Testis (tissue), 3 donors: ENCODE measurements around the gene NXPH3. TPM values are rescaled to one million over a fixed set of nuclear protein-coding genes. Genes with fewer than 3 reads are reported as not detected.

Source experiments
- DNase-seq: peaks from one replicate; pipeline ENCODE4 v3.0.0-alpha.2; 2019
- H3K27ac ChIP-seq, 2 donors: fragments of 200-600 bp; sonication (generic); one replicate each; pipeline ENCODE4 v1.5.1; 2019
- H3K27me3 ChIP-seq: fragments of 200-600 bp; sonication (generic); one replicate; pipeline ENCODE4 v1.5.1; 2019
- H3K36me3 ChIP-seq: fragments of 200-600 bp; sonication (generic); one replicate; pipeline ENCODE4 v1.5.1; 2017; ENCODE audit warnings: low read depth; ENCODE audit errors: missing control alignments
- H3K4me1 ChIP-seq: fragments of 200-600 bp; sonication (generic); one replicate; pipeline ENCODE4 v1.5.1; 2019
- H3K4me3 ChIP-seq, 2 donors: fragments of 200-600 bp; sonication (generic); one replicate each; pipeline ENCODE4 v1.5.1; 2017 to 2019
- H3K9me3 ChIP-seq: fragments of 200-600 bp; sonication (generic); one replicate; pipeline ENCODE4 v1.5.1; 2017
- CTCF ChIP-seq, 3 experiments: fragments of 450-650 bp in 2 of 3; fragments of 200-600 bp in 1 of 3; sonication (generic) in 1 of 3; IDR thresholded peaks; one replicate each; pipeline ENCODE4 v1.5.1; 2016 to 2019; ENCODE audit warnings: antibody characterized with exemption in 3 of 3, mild to moderate bottlenecking in 2 of 3, moderate library complexity in 1 of 3
- POLR2A ChIP-seq: fragments of 450-650 bp; IDR thresholded peaks from one replicate; pipeline ENCODE4 v1.6.1; 2017; ENCODE audit warnings: antibody characterized with exemption, mild to moderate bottlenecking, moderate library complexity
- WGBS, 2 donors: methylation state at CpG; one replicate each; pipeline ENCODE4 v1.1.5; 2018; 5-methylcytosine and 5-hydroxymethylcytosine counted together
- intact Hi-C: fragments of 100-400 bp; cut with DNase I; formaldehyde crosslinking; loops from one replicate; pipeline ENCODE4 v1.15.1; 2023; ENCODE audit warnings: low total_unique reads
- polyA plus RNA-seq: library from polyadenylated mRNA; stranded (reverse); fragments of 350-450 nt; fragmentation: Illumina TruSeq; extraction: RNeasy Lipid Tissue Mini Kit (QIAGEN cat#74804); gene quantifications from one replicate; pipeline ENCODE4 v1.2.3, GENCODE V29; 2014; ENCODE audit warnings: low read depth, low replicate concordance; ENCODE audit not compliant: insufficient read depth
- total RNA-seq, 2 donors: library from RNA; depleted of rRNA; stranded (reverse); fragments of >200 nt; gene quantifications; one replicate each; pipeline ENCODE4 v1.2.3, GENCODE V29; 2016

The NXPH3 gene
- total and polyA plus RNA-seq, 3 donors from 2014 or later: 4.1 to 5.8 (median 5.6) TPM

- TF ChIP-seq POLR2A: no peak
- TF ChIP-seq CTCF (IDR thresholded peaks at IDR 0.05): no peak
- H3K4me3 ChIP-seq: no peak overlapping the region
- H3K27me3 ChIP-seq: no peaks in the 10 kb centered on the region
- H3K27ac ChIP-seq: no peak overlapping the region
- intact Hi-C loops: loop anchor here (5.0 to 10.0 kb wide), 2 partner anchors 58 to 120 kb away; partner anchors contain the start of gene NGFR
- no peaks in the 10 kb centered on the region for H3K36me3 ChIP-seq
- H3K4me1 ChIP-seq: peaks cover 17% of the 10 kb centered on the region
- H3K9me3 ChIP-seq: no peaks in the 10 kb centered on the region
- peak; percentile 48 for DNase-seq
- 74 to 80% methylated on average over 13 to 14 of the region's 14 CpGs for WGBS, 2 donors
These were observed 20.8 kb upstream of the NXPH3 start for GRCh38 chr17:49554694-49555494.

DNA sequence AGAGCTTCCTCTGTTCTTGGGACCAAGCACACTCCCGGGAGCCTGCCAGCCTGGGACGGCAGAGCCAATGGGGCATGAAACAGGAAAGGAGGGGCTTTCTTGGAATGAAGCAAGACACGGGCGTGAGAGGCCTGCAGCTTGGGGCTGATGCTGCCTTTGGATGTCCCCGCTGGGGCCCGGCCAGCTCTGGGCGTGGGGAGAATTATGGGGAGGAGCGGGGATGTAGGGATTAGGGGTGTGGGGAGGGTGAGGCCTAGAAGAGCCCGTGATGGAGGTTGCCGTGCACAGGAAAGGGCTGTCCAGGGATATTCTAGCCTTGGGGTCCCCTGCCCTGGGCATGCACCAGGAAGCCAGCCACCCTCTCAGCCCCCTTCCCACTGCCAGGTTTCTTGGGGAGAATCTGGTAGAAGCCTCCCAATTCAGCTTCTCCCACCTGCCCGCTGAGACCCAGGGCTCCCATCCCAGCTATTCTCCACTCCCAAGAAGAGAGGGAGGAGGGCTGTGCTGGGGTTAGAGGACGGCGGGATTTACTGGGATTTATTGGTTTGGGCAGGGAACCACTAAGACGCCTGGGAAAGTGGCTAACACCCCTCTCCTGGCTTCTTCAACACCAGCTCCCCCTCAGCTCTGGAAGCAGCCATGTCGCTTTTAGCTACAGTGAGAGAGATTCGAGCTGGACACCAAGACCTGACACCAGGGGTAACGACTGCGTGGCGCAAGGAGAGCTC is 20.0 kb upstream of the NXPH3 start:
- H3K9me3 ChIP-seq: no peaks in the 10 kb centered on the region
- TF ChIP-seq POLR2A (no peak), CTCF (IDR thresholded peaks at IDR 0.05) (no peak)
- no peak overlapping the region for H3K27ac ChIP-seq
- H3K4me1 ChIP-seq: peaks cover 17% of the 10 kb centered on the region
- no peak for DNase-seq
- H3K27me3 ChIP-seq: no peaks in the 10 kb centered on the region
- H3K4me3 ChIP-seq: no peak overlapping the region
- 69 to 70% methylated on average over 18 to 19 of the region's 19 CpGs for WGBS, 2 donors
- no peaks in the 10 kb centered on the region for H3K36me3 ChIP-seq
- intact Hi-C loops: loop anchor here (10.0 kb wide), 1 partner anchor 121 kb away; no protein-coding TSS in a partner anchor

DNA sequence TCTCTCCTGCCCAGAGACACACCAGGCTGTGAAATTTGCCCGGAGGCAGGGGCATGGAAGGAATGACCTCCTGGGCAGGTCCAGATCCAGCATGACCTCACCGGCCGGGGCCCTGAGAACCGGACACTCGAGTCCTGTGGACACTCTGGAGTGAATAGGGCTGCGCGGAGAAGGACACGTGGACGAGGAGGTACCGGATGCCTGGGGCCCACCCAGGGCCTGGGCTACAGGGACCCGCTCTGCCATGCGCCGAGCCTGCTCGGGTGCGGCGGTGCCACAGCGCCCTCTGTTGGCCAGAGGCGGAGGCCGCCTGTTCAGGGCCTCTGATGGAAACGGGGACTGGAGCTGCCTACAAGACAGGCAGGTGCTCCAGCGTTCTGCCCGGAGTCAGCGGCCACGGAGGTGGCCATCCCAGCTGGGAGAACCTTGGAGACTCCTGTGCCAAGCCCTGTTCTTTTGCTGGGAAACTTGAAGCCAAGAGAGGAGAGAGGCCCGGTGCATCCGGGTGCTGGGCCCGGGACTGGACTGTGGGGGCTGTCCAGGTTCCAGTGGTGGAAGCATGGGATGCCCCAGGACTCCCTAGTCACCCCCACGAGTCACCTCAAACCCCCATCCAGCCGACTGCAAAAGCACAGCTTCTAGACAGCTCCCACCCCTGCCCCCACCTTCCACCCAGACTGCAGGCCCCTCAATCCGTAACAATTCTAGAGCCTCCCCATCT is 19.3 kb upstream of the NXPH3 start:
- H3K36me3 ChIP-seq: no peaks in the 10 kb centered on the region
- H3K27ac ChIP-seq: no peak overlapping the region
- no peaks in the 10 kb centered on the region for H3K9me3 ChIP-seq
- intact Hi-C loops: loop anchor here (10.0 kb wide), 1 partner anchor 122 kb away; no protein-coding TSS in a partner anchor
- 28 to 48% methylated on average over 4 to 30 of the region's 30 CpGs for WGBS, 2 donors
- no peak overlapping the region for H3K4me3 ChIP-seq
- H3K27me3 ChIP-seq: no peaks in the 10 kb centered on the region
- peaks cover 17% of the 10 kb centered on the region for H3K4me1 ChIP-seq
- peak; percentile 86 for DNase-seq
- TF ChIP-seq CTCF (IDR thresholded peaks at IDR 0.05): peak; percentile 91 to 98 (median 94)
- TF ChIP-seq POLR2A: no peak

DNA sequence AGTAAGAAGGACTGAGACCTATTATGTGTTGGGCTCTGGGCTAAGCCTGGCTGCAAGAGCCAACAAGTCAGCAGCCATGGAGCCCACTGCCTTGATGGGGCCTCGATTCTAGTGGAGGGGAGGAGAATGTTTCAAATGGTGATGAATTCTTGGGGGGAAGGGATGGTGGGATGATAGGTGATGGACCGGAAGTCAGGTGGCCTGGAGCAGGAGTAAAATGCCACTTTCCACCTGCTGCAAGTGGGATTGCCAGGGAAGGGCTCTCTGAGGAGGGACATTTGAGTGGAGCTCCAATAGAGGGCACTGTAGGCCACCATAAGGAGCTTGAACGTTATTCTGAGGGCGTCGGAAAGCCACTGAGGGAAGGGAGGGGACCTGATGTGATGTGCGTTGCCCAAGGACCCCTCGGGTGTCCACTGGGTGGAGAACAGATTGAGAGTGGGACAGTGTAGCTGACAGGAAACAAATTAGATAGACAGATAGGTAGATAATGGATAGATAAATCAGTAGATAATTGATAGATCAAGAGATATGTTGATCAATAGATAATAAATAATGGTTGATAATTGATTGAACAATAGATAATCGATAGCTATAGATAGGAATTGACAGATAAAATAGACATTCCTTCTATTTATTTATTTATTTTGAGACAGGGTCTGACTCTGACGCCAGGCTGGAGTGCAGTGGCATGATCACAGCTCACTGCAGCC is 18.2 kb upstream of the NXPH3 start:
- WGBS, 2 donors: 34% methylated on average over 9 of the region's 9 CpGs
- no peaks in the 10 kb centered on the region for H3K9me3 ChIP-seq
- intact Hi-C loops: loop anchor here (10.0 kb wide), 1 partner anchor 123 kb away; no protein-coding TSS in a partner anchor
- TF ChIP-seq POLR2A: no peak
- TF ChIP-seq CTCF (IDR thresholded peaks at IDR 0.05): peak in 2 of 3 experiments; percentile 22 to 59
- DNase-seq: peak; percentile 49
- H3K4me1 ChIP-seq: peaks cover 17% of the 10 kb centered on the region
- H3K4me3 ChIP-seq: no peak overlapping the region
- H3K27ac ChIP-seq: no peak overlapping the region
- no peaks in the 10 kb centered on the region for H3K27me3 ChIP-seq
- H3K36me3 ChIP-seq: no peaks in the 10 kb centered on the region
